Keratinocyte (primary cell): ENCODE data around the gene NDUFS6. TPM values are rescaled to one million over a fixed set of nuclear protein-coding genes. Genes with fewer than 3 reads are reported as not detected.

Experiments used
- DNase-seq: peaks from one replicate; pipeline ENCODE4 v3.0.0-alpha.2; 2011; ENCODE audit warnings: low read depth, missing footprints, low spot score
- FAIRE-seq: peaks from 2 replicates; lab custom pipeline; 2011; peaks lifted over from hg19 to GRCh38; lab: Jason Lieb, UNC
- H2AFZ ChIP-seq: 2 replicates; pipeline ENCODE4 v1.6.0; 2012; ENCODE audit warnings: low read length, control low read depth, inconsistent platforms; ENCODE audit not compliant: control insufficient read depth
- H3K27ac ChIP-seq: 2 replicates; pipeline ENCODE4 v1.5.1; 2011; ENCODE audit warnings: low read length; ENCODE audit not compliant: control insufficient read depth, insufficient read depth
- H3K27me3 ChIP-seq: 3 replicates; pipeline ENCODE4 v1.6.0; 2011; ENCODE audit warnings: low read length; ENCODE audit not compliant: control insufficient read depth, insufficient read depth; ENCODE audit errors: extremely low read depth
- H3K36me3 ChIP-seq, 2 experiments: 2 replicates in 1 of 2; 3 replicates in 1 of 2; pipeline ENCODE4 v1.5.1; 2011; ENCODE audit warnings: low read length in 2 of 2, mild to moderate bottlenecking in 1 of 2; ENCODE audit not compliant: control insufficient read depth in 2 of 2, insufficient read depth in 2 of 2; ENCODE audit errors: extremely low read depth in 1 of 2
- H3K4me1 ChIP-seq: 3 replicates; pipeline ENCODE4 v1.5.1; 2011; ENCODE audit warnings: low read length; ENCODE audit not compliant: control insufficient read depth, insufficient read depth; ENCODE audit errors: extremely low read depth
- H3K4me2 ChIP-seq: 3 replicates; pipeline ENCODE4 v1.6.0; 2011; ENCODE audit warnings: low read depth, low read length; ENCODE audit not compliant: control insufficient read depth, insufficient read depth; ENCODE audit errors: extremely low read depth
- H3K4me3 ChIP-seq, 3 experiments: fragments of 200-600 bp in 1 of 3; sonication (generic) in 1 of 3; 2 replicates in 2 of 3; 3 replicates in 1 of 3; pipeline ENCODE4 v1.5.1; 2011 to 2016; ENCODE audit warnings: low read length in 3 of 3, mild to moderate bottlenecking in 3 of 3, control low read depth in 2 of 3, inconsistent platforms in 1 of 3, low read depth in 1 of 3, mixed read lengths in 1 of 3, mixed run types in 1 of 3, moderate library complexity in 1 of 3; ENCODE audit not compliant: control insufficient read depth in 2 of 3, insufficient read depth in 2 of 3; ENCODE audit errors: extremely low read depth in 1 of 3
- H3K79me2 ChIP-seq: 2 replicates; pipeline ENCODE4 v1.6.0; 2012; ENCODE audit warnings: low read length; ENCODE audit not compliant: control insufficient read depth, insufficient read depth
- H3K9ac ChIP-seq: 3 replicates; pipeline ENCODE4 v1.6.0; 2011; ENCODE audit warnings: low read length; ENCODE audit not compliant: control insufficient read depth, insufficient read depth; ENCODE audit errors: extremely low read depth
- H3K9me1 ChIP-seq: 3 replicates; pipeline ENCODE4 v1.6.0; 2011; ENCODE audit warnings: low read length; ENCODE audit not compliant: control insufficient read depth, insufficient read depth; ENCODE audit errors: extremely low read depth
- H3K9me3 ChIP-seq: 2 replicates; pipeline ENCODE4 v1.5.1; 2012; ENCODE audit warnings: low read depth, low read length; ENCODE audit not compliant: control insufficient read depth
- H4K20me1 ChIP-seq: 3 replicates; pipeline ENCODE4 v1.6.0; 2011; ENCODE audit warnings: low read length; ENCODE audit not compliant: control insufficient read depth, insufficient read depth; ENCODE audit errors: extremely low read depth
- EZH2 ChIP-seq: IDR thresholded peaks from one replicate; pipeline ENCODE4 v1.6.1; 2012; ENCODE audit warnings: inconsistent platforms, mild to moderate bottlenecking, low read length, moderate library complexity
- dilution Hi-C: fragments of 300-500 bp; cut with MboI; formaldehyde crosslinking; loops from one replicate; pipeline ENCODE4 v1.7.0; 2020; ENCODE audit warnings: low sequenced_read_pairs; ENCODE audit not compliant: extremely low pct_ligation_motif_present
- polyA plus RNA-seq, 5 experiments: library from polyadenylated mRNA; depleted of rRNA in 3 of 5; stranded (reverse) in 3 of 5; stranded (forward) in 1 of 5; unstranded in 1 of 5; fragments of >200 nt; gene quantifications; 1 replicate in 1 of 5; 2 replicates in 3 of 5; 3 replicates in 1 of 5; pipeline versions ENCODE4 v1.2.1 to v1.2.3, GENCODE V29; 2011 to 2012; ENCODE audit warnings: missing spikeins in 2 of 5, low read depth in 1 of 5, low replicate concordance in 1 of 5
- TF ChIP-seq, protein P1 (sequence below), 3 experiments: IDR thresholded peaks in 1 of 3; conservative IDR thresholded peaks in 1 of 3; optimal IDR thresholded peaks in 1 of 3; 2 replicates in 2 of 3; 3 replicates in 1 of 3; pipeline versions ENCODE3 to v1.5.1; 2011; ENCODE audit warnings: low read length in 3 of 3, mild to moderate bottlenecking in 3 of 3, moderate library complexity in 2 of 3, control low read depth in 1 of 3, inconsistent platforms in 1 of 3; ENCODE audit not compliant: insufficient read depth in 2 of 3; ENCODE audit errors: extremely low read depth in 1 of 3

Gene NDUFS6
- polyA plus RNA-seq, 1 donor (not counting 4 experiments of a cell fraction or from before 2014, with no cell fraction given), result 66.3 TPM

DNA sequence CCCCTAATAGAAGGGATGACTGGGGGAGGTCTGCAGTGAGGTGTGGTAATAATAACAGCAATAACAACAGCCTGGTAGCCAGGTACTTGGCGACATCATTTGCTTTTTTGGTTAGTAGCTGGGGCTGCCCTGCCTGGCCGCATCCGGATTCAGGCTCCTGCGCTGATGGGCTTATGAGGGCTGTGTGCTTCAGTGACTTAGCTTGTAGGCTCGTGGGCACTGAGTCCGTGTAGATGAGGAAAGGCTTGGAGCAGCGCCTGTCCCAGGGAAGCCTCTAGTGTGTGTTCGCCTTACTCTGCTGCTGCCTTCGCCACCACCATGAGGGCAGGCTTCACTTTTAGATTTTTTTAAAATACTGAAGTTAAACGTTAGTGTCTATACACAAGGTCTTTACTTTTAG is 4.5 kb downstream of the NDUFS6 start:
- no peak overlapping the region for H3K9ac ChIP-seq
- peaks cover 89% of the 10 kb centered on the region for H3K79me2 ChIP-seq
- no peak overlapping the region for H3K4me2 ChIP-seq
- TF ChIP-seq, protein P1, sequence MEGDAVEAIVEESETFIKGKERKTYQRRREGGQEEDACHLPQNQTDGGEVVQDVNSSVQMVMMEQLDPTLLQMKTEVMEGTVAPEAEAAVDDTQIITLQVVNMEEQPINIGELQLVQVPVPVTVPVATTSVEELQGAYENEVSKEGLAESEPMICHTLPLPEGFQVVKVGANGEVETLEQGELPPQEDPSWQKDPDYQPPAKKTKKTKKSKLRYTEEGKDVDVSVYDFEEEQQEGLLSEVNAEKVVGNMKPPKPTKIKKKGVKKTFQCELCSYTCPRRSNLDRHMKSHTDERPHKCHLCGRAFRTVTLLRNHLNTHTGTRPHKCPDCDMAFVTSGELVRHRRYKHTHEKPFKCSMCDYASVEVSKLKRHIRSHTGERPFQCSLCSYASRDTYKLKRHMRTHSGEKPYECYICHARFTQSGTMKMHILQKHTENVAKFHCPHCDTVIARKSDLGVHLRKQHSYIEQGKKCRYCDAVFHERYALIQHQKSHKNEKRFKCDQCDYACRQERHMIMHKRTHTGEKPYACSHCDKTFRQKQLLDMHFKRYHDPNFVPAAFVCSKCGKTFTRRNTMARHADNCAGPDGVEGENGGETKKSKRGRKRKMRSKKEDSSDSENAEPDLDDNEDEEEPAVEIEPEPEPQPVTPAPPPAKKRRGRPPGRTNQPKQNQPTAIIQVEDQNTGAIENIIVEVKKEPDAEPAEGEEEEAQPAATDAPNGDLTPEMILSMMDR (optimal IDR thresholded peaks at IDR 0.05 in 1 of 3, IDR thresholded peaks at IDR 0.05 in 1 of 3, conservative IDR thresholded peaks at IDR 0.05 in 1 of 3; ENCODE audit: extremely low read depth in 1 of 3, insufficient read depth in 2 of 3, low read length in 3 of 3), result no peak
- no peak for TF ChIP-seq EZH2
- H4K20me1 ChIP-seq, result no peaks in the 10 kb centered on the region
- DNase-seq, result no peak
- H3K4me1 ChIP-seq, result peaks cover 14% of the 10 kb centered on the region
- no peaks in the 10 kb centered on the region for H3K27me3 ChIP-seq
- FAIRE-seq, result no peak
- peaks cover 4% of the 10 kb centered on the region for H3K9me3 ChIP-seq
- H3K4me3 ChIP-seq, result no peak overlapping the region
- H3K9me1 ChIP-seq, result no peaks in the 10 kb centered on the region
- H2AFZ ChIP-seq, result no peak overlapping the region
- H3K36me3 ChIP-seq, result peaks cover 30 to 66% of the 10 kb centered on the region in 2 experiments
- dilution Hi-C loops, result no loop called here
- H3K27ac ChIP-seq, result no peak overlapping the region

DNA sequence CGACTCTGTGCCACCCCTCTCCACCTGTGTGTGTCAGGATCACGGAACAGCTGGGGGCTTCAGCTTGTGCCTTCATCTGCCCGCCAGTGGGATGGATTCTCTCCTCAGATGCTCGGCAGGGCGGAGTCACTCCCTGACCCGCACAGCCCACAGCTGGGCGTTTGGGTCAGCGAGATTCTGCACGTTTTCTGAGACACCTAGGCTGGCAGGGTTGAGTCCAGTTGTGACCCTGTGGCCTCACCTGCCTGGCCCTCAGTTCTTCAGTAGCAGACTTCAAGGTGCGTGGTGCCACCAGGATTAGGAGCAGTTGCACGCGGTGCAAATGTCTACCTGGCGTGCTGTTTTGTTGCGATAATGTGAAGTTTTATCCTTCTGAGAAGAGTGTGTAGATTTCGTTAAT is 5.0 kb downstream of the NDUFS6 start:
- H3K36me3 ChIP-seq, result peaks cover 32 to 68% of the 10 kb centered on the region in 2 experiments
- H3K4me3 ChIP-seq, result no peak overlapping the region
- H3K27ac ChIP-seq, result no peak overlapping the region
- H3K9me3 ChIP-seq, result peaks cover 4% of the 10 kb centered on the region
- dilution Hi-C loops, result no loop called here
- H3K4me2 ChIP-seq, result no peak overlapping the region
- H3K4me1 ChIP-seq, result peaks cover 13% of the 10 kb centered on the region
- peaks cover 88% of the 10 kb centered on the region for H3K79me2 ChIP-seq
- H3K9ac ChIP-seq, result no peak overlapping the region
- H3K27me3 ChIP-seq, result no peaks in the 10 kb centered on the region
- no peaks in the 10 kb centered on the region for H3K9me1 ChIP-seq
- no peak overlapping the region for H2AFZ ChIP-seq
- FAIRE-seq (no peak), DNase-seq (no peak)
- no peaks in the 10 kb centered on the region for H4K20me1 ChIP-seq
- TF ChIP-seq EZH2, result no peak
- TF ChIP-seq, protein P1 (optimal IDR thresholded peaks at IDR 0.05 in 1 of 3, IDR thresholded peaks at IDR 0.05 in 1 of 3, conservative IDR thresholded peaks at IDR 0.05 in 1 of 3; ENCODE audit: extremely low read depth in 1 of 3, insufficient read depth in 2 of 3, low read length in 3 of 3), result no peak
